H1 (cell line): Measurements from ENCODE around the gene EDEM1. TPM values are rescaled to one million over a fixed set of nuclear protein-coding genes. Genes with fewer than 3 reads are reported as not detected.

Experiments used
- CTCF ChIA-PET: fragments of 300-600 bp; sonication (Branson Sonifier 250); formaldehyde crosslinking; loops from one replicate; lab custom pipeline; 2021; ENCODE audit not compliant: partially characterized antibody; lab: Charles Lee
- POLR2A ChIA-PET: fragments of 300-600 bp; sonication (Branson Sonifier 250); formaldehyde crosslinking; loops from one replicate; lab custom pipeline; 2021; ENCODE audit warnings: inconsistent platforms; ENCODE audit not compliant: partially characterized antibody; lab: Charles Lee
- DNase-seq, 2 experiments: peaks; one replicate each; pipeline versions ENCODE4 v3.0.0 to v3.0.0-alpha.2; 2010 to 2022; ENCODE audit warnings: low spot score in 2 of 2, low read depth in 1 of 2, mixed read lengths in 1 of 2
- FAIRE-seq: peaks from 2 replicates; lab custom pipeline; 2011; peaks lifted over from hg19 to GRCh38; lab: Jason Lieb, UNC
- H2AFZ ChIP-seq: 2 replicates; pipeline ENCODE4 v1.8.1; 2012; ENCODE audit warnings: low read length, inconsistent platforms
- H2AK5ac ChIP-seq: 2 replicates; pipeline ENCODE4 v1.6.1; 2013; ENCODE audit warnings: low read depth, low read length
- H2BK120ac ChIP-seq: replicated peaks from 2 replicates; pipeline ENCODE3; 2013; ENCODE audit warnings: low read depth, low read length, inconsistent platforms
- H2BK12ac ChIP-seq: 2 replicates; pipeline ENCODE4 v1.6.1; 2013; ENCODE audit warnings: low read depth, low read length
- H2BK15ac ChIP-seq: 2 replicates; pipeline ENCODE4 v1.6.1; 2013; ENCODE audit warnings: low read length
- H2BK20ac ChIP-seq: 2 replicates; pipeline ENCODE4 v1.6.1; 2013; ENCODE audit warnings: low read length
- H2BK5ac ChIP-seq: 2 replicates; pipeline ENCODE4 v1.6.1; 2013; ENCODE audit warnings: low read depth, low read length
- H3K14ac ChIP-seq: 2 replicates; pipeline ENCODE4 v1.6.1; 2013; ENCODE audit warnings: inconsistent platforms; ENCODE audit not compliant: insufficient read length
- H3K18ac ChIP-seq: 2 replicates; pipeline ENCODE4 v1.6.1; 2013; ENCODE audit warnings: low read length; ENCODE audit errors: extremely low read depth
- H3K23ac ChIP-seq: 2 replicates; pipeline ENCODE4 v1.6.1; 2013; ENCODE audit warnings: inconsistent platforms; ENCODE audit not compliant: insufficient read length
- H3K23me2 ChIP-seq: 2 replicates; pipeline ENCODE4 v1.6.1; 2013; ENCODE audit warnings: low read depth, low read length
- H3K27ac ChIP-seq: 2 replicates; pipeline ENCODE4 v1.6.1; 2011; ENCODE audit warnings: low read depth, low read length, inconsistent platforms
- H3K27me3 ChIP-seq, 4 experiments: replicated peaks in 1 of 4; 1 replicate in 1 of 4; 2 replicates in 3 of 4; pipeline versions ENCODE4 v1.6.1 to v1.8.1; 2011 to 2013; ENCODE audit warnings: low read length in 3 of 4, mild to moderate bottlenecking in 3 of 4, inconsistent platforms in 2 of 4, mixed read lengths in 2 of 4, moderate library complexity in 1 of 4; ENCODE audit not compliant: control insufficient read depth in 3 of 4, insufficient read depth in 3 of 4; ENCODE audit errors: extremely low read depth in 1 of 4
- H3K36me3 ChIP-seq, 4 experiments: 2 replicates each; pipeline versions ENCODE4 v1.6.1 to v1.8.1; 2011 to 2013; ENCODE audit warnings: mild to moderate bottlenecking in 4 of 4, low read length in 3 of 4, moderate library complexity in 2 of 4, control low read depth in 1 of 4, inconsistent platforms in 1 of 4; ENCODE audit not compliant: insufficient read depth in 4 of 4, control insufficient read depth in 2 of 4
- H3K4ac ChIP-seq: replicated peaks from 2 replicates; pipeline ENCODE3; 2013; ENCODE audit warnings: low read length, low read depth, mixed read lengths, inconsistent platforms; ENCODE audit not compliant: insufficient read length
- H3K4me1 ChIP-seq, 4 experiments: replicated peaks in 1 of 4; 1 replicate in 1 of 4; 2 replicates in 3 of 4; pipeline versions ENCODE4 v1.6.1 to v1.8.1; 2011 to 2013; ENCODE audit warnings: low read length in 3 of 4, inconsistent platforms in 2 of 4, mixed read lengths in 1 of 4; ENCODE audit not compliant: insufficient read depth in 4 of 4, control insufficient read depth in 3 of 4
- H3K4me2 ChIP-seq, 2 experiments: 2 replicates each; pipeline versions ENCODE4 v1.6.1 to v1.8.1; 2011 to 2013; ENCODE audit warnings: low read depth in 2 of 2, low read length in 2 of 2, control low read depth in 1 of 2, inconsistent platforms in 1 of 2, mild to moderate bottlenecking in 1 of 2; ENCODE audit not compliant: insufficient read depth in 1 of 2
- H3K4me3 ChIP-seq, 4 experiments: fragments of 200-600, 300-600 bp in 1 of 4; sonication (generic), shearing (Covaris generic), sonication (Bioruptor Twin) in 1 of 4; 2 replicates each; pipeline versions ENCODE4 v1.5.1 to v1.8.1; 2011 to 2016; ENCODE audit warnings: low read length in 4 of 4, low read depth in 3 of 4, control low read depth in 2 of 4, inconsistent platforms in 2 of 4, mild to moderate bottlenecking in 2 of 4, mixed read lengths in 1 of 4, moderate library complexity in 1 of 4; ENCODE audit not compliant: insufficient read depth in 2 of 4; ENCODE audit errors: extremely low read depth in 1 of 4
- H3K56ac ChIP-seq: replicated peaks from 2 replicates; pipeline ENCODE3; 2013; ENCODE audit warnings: low read depth, mild to moderate bottlenecking, mixed read lengths, low read length, inconsistent platforms; ENCODE audit not compliant: insufficient read length
- H3K79me1 ChIP-seq: 2 replicates; pipeline ENCODE4 v1.6.1; 2013; ENCODE audit warnings: low read depth, low read length, control low read depth
- H3K79me2 ChIP-seq, 2 experiments: 2 replicates each; pipeline versions ENCODE4 v1.6.1 to v1.8.1; 2012 to 2013; ENCODE audit warnings: low read length in 2 of 2, mild to moderate bottlenecking in 2 of 2, inconsistent platforms in 1 of 2; ENCODE audit not compliant: insufficient read depth in 2 of 2, control insufficient read depth in 1 of 2
- H3K9ac ChIP-seq, 4 experiments: replicated peaks in 1 of 4; 1 replicate in 1 of 4; 2 replicates in 3 of 4; pipeline versions ENCODE4 v1.6.1 to v1.8.1; 2011 to 2013; ENCODE audit warnings: low read depth in 3 of 4, low read length in 3 of 4, control low read depth in 2 of 4, mild to moderate bottlenecking in 2 of 4, moderate library complexity in 2 of 4, inconsistent platforms in 1 of 4; ENCODE audit errors: extremely low read depth in 1 of 4
- H3K9me3 ChIP-seq, 2 experiments: 2 replicates each; pipeline versions ENCODE4 v1.6.1 to v1.8.1; 2012 to 2013; ENCODE audit warnings: mild to moderate bottlenecking in 2 of 2, moderate library complexity in 2 of 2, control low read depth in 1 of 2, inconsistent platforms in 1 of 2, low read depth in 1 of 2, low read length in 1 of 2, mixed read lengths in 1 of 2; ENCODE audit not compliant: insufficient read depth in 2 of 2
- H4K20me1 ChIP-seq, 2 experiments: replicated peaks in 1 of 2; 2 replicates each; pipeline versions ENCODE3 to v1.8.1; 2011 to 2013; ENCODE audit warnings: inconsistent platforms in 2 of 2, low read length in 2 of 2, mild to moderate bottlenecking in 1 of 2; ENCODE audit not compliant: insufficient read depth in 2 of 2, control insufficient read depth in 1 of 2
- H4K5ac ChIP-seq: 2 replicates; pipeline ENCODE4 v1.6.1; 2013; ENCODE audit warnings: low read length, low read depth, mixed read lengths, inconsistent platforms; ENCODE audit not compliant: insufficient read length
- H4K8ac ChIP-seq: 2 replicates; pipeline ENCODE4 v1.8.0; 2013; ENCODE audit warnings: mild to moderate bottlenecking, moderate library complexity, low read length, inconsistent platforms; ENCODE audit not compliant: insufficient read depth; ENCODE audit errors: extremely low read depth
- H4K91ac ChIP-seq: replicated peaks from 2 replicates; pipeline ENCODE3; 2013; ENCODE audit warnings: low read length, mixed read lengths, inconsistent platforms; ENCODE audit not compliant: insufficient read length
- CEBPB ChIP-seq: IDR thresholded peaks from 2 replicates; pipeline ENCODE4 v1.6.1; 2012; ENCODE audit warnings: low read depth, low read length
- HDAC2 ChIP-seq, 2 experiments: fragments of 300-600 bp in 1 of 2; sonication (generic) in 1 of 2; IDR thresholded peaks; 2 replicates each; pipeline ENCODE4 v1.6.1; 2011 to 2012; ENCODE audit warnings: low read depth in 2 of 2, low read length in 2 of 2, mild to moderate bottlenecking in 2 of 2, moderate library complexity in 2 of 2, borderline replicate concordance in 1 of 2, inconsistent platforms in 1 of 2
- KDM5A ChIP-seq: fragments of 200-600 bp; IDR thresholded peaks from 2 replicates; pipeline ENCODE4 v1.7.1; 2012; ENCODE audit warnings: mild to moderate bottlenecking, low read length, inconsistent platforms, mixed read lengths
- SRF ChIP-seq: IDR thresholded peaks from 2 replicates; pipeline ENCODE4 v1.6.1; 2011; ENCODE audit warnings: mild to moderate bottlenecking, low read depth, low read length, moderate library complexity
- TAF1 ChIP-seq: IDR thresholded peaks from 2 replicates; pipeline ENCODE4 v1.6.1; 2011; ENCODE audit warnings: mild to moderate bottlenecking, low read depth, low read length
- TBP ChIP-seq: IDR thresholded peaks from 2 replicates; pipeline ENCODE4 v1.6.1; 2011; ENCODE audit warnings: low read depth, low read length, improper control_type of control experiment
- WGBS, 2 experiments: shearing (Covaris generic) in 1 of 2; methylation state at CpG; one replicate each; pipeline versions ENCODE4 v1.1.6 to v1.1.7; 2013 to 2015; ENCODE audit warnings: low lambda C conversion rate in 2 of 2, mixed read lengths in 2 of 2, inconsistent platforms in 1 of 2, low coverage in 1 of 2, missing lambda C conversion rate in 1 of 2; ENCODE audit not compliant: insufficient replicate concordance in 2 of 2, insufficient coverage in 1 of 2, insufficient read length in 1 of 2; ENCODE audit errors: extremely low coverage in 1 of 2, missing lambda C conversion rate in 1 of 2; 5-methylcytosine and 5-hydroxymethylcytosine counted together
- polyA plus RNA-seq, 7 experiments: library from polyadenylated mRNA; depleted of rRNA in 3 of 7; stranded (reverse) in 5 of 7; unstranded in 2 of 7; fragments of >200 nt in 5 of 7; fragments of 200-250 nt in 2 of 7; gene quantifications; 1 replicate in 5 of 7; 2 replicates in 1 of 7; 4 replicates in 1 of 7; pipeline versions ENCODE4 v1.2.1 to v1.2.3, GENCODE V29; 2011 to 2013; ENCODE audit warnings: missing spikeins in 2 of 7, mixed read lengths in 2 of 7
- total RNA-seq: library from RNA; stranded (reverse); fragmentation: NEBNext Ultra II Directional; extraction: Animal tissue kit (Norgen Biotek cat#: 25700); gene quantifications from 2 replicates; pipeline ENCODE4 v1.2.1, GENCODE V29; 2021

The EDEM1 gene
- total and polyA plus RNA-seq, 2 of the 8 experiments (the other 6 are each of a cell fraction or from before 2014, with no cell fraction given), result 4.8 to 16.4 TPM

DNA sequence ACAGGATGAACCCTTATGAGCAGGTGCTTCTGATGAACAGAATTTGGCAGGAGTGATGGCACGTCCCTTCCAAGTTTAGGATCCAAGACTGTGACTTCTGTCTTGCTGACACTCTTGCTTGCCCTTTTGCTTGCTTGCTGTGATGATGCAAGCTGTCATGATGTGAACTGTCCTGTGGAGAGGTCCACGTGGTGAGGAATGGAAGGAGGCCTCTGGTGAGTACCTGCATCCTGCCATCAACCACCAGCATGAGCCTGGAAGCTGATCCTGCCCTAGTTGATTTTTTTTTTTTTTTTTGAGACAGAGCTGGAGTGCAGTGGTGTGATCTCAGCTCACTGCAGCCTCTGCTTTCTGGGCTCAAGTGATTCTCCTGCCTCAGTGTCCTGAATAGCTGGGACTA is 45.5 kb downstream of the EDEM1 start:
- Histone ChIP-seq H3K23me2 (no peaks in the 10 kb centered on the region), H2BK12ac (no peak overlapping the region), H3K36me3 (no peaks in the 10 kb centered on the region), H4K8ac (no peak overlapping the region), H3K79me1 (no peaks in the 10 kb centered on the region), H3K4me1 (no peaks in the 10 kb centered on the region), H3K4me3 (no peak overlapping the region)
- TF ChIP-seq TBP (no peak), TAF1 (no peak), KDM5A (no peak), HDAC2 (IDR thresholded peaks at IDR 0.05; ENCODE audit: borderline replicate concordance in 1 of 2, low read depth in 2 of 2, low read length in 2 of 2) (no peak), SRF (no peak), CEBPB (no peak)
- TF ChIP-seq, all 59 proteins: peak for 0
- Histone ChIP-seq H3K18ac (no peak overlapping the region), H3K27me3 (no peaks in the 10 kb centered on the region), H2AFZ (0 out of 2 replicates have a peak overlapping the region, but pooled peaks have one; percentile 12), H3K23ac (no peak overlapping the region), H3K56ac (no peak overlapping the region), H4K5ac (no peak overlapping the region), H3K79me2 (no peaks in the 10 kb centered on the region), H4K20me1 (no peaks in the 10 kb centered on the region), H2BK20ac (no peak overlapping the region), H3K4ac (no peak overlapping the region), H2AK5ac (no peak overlapping the region), H4K91ac (no peak overlapping the region), H3K27ac (no peak overlapping the region), H2BK120ac (no peak overlapping the region), H2BK5ac (no peak overlapping the region), H3K14ac (no peak overlapping the region), H3K9me3 (no peaks in the 10 kb centered on the region), H3K9ac (no peak overlapping the region), H2BK15ac (no peak overlapping the region), H3K4me2 (no peak overlapping the region)
- no peak for FAIRE-seq
- ChIA-PET CTCF (interaction anchor here (0.7 to 1.8 kb wide), 17 partner anchors 8 to 402 kb away, joined by 3 to 15 read pairs (median 4); no protein-coding TSS in a partner anchor), POLR2A (no interaction called here)
- WGBS, 2 experiments, result 93% methylated on average over 2 of the region's 2 CpGs; no CpG with 5 or more reads in 1 of the 2 experiments
- DNase-seq, result no peak
